MG63 (cell line): ENCODE data around the gene RCN2. TPM values are rescaled to one million over a fixed set of nuclear protein-coding genes. Genes with fewer than 3 reads are reported as not detected.

Experiments
- DNase-seq: peaks from one replicate; pipeline ENCODE4 v3.0.0-alpha.2; 2020
- H3K27me3 ChIP-seq: fragments of 250-450 bp; sonication (Bioruptor Pico); 2 replicates; pipeline ENCODE4 v1.5.1; 2020; ENCODE audit warnings: mild to moderate bottlenecking, moderate library complexity
- H3K36me3 ChIP-seq: fragments of 250-450 bp; sonication (Bioruptor Pico); 2 replicates; pipeline ENCODE4 v1.5.1; 2020; ENCODE audit warnings: mild to moderate bottlenecking, moderate library complexity
- H3K4me3 ChIP-seq: fragments of 250-450 bp; sonication (Bioruptor Pico); 2 replicates; pipeline ENCODE4 v1.5.1; 2020; ENCODE audit warnings: mild to moderate bottlenecking, moderate library complexity
- H3K9me3 ChIP-seq: fragments of 250-450 bp; sonication (Bioruptor Pico); 2 replicates; pipeline ENCODE4 v1.5.1; 2020; ENCODE audit warnings: mild to moderate bottlenecking, moderate library complexity
- total RNA-seq: library from RNA; depleted of rRNA; stranded (reverse); fragments of >200 nt; shearing (Covaris generic); gene quantifications from 2 replicates; pipeline ENCODE4 v1.2.3, GENCODE V29; 2014; ENCODE audit warnings: low replicate concordance; rRNA removed

RCN2 gene
- total RNA-seq, 1 experiment from 2014 or later = 141 TPM

- Histone ChIP-seq H3K36me3 (no peaks in the 10 kb centered on the region), H3K9me3 (no peaks in the 10 kb centered on the region), H3K4me3 (no peak overlapping the region), H3K27me3 (no peaks in the 10 kb centered on the region)
- no peak for DNase-seq
Measured at GRCh38 chr15:76996076-76996525, 64.6 kb downstream of the RCN2 start.

GRCh38 chr15:76996526-76997401 lies 65.2 kb downstream of the RCN2 start:
- peak; percentile 86 for DNase-seq
- no peaks in the 10 kb centered on the region for H3K27me3 ChIP-seq
- H3K36me3 ChIP-seq = no peaks in the 10 kb centered on the region
- H3K9me3 ChIP-seq = no peaks in the 10 kb centered on the region
- H3K4me3 ChIP-seq = no peak overlapping the region

DNA sequence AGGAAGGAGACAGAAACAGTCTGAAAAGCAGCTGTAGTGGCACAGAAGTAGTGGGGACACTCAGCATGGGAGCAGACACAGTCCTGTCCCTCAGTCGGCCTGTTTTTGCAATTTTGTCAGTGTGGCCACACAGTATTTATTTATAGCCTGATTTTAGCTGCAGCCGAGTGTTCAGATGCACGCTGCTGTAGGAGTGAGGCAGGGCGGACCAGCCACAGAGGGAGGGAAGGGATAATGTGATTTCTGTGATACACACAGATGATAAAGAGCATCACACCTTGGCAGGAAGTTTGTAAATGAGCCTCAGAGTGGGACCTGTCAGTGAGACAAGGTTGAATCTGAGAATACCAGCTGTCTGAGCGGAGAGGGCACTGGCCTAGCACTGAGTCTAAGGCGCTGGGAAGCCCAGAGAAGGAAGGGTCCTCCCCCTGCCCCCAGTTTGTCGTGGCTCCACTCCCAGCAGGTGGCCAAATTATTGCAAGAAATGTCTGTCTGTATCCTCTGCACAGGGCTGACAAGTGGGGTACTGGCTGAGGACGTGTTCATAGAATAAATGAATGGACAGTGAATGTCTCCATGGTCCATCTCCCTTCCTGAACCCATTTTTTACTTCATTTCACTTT lies 67.2 kb downstream of the RCN2 start:
- H3K36me3 ChIP-seq = no peaks in the 10 kb centered on the region
- H3K27me3 ChIP-seq = no peaks in the 10 kb centered on the region
- no peaks in the 10 kb centered on the region for H3K9me3 ChIP-seq
- no peak for DNase-seq
- H3K4me3 ChIP-seq = no peak overlapping the region

- Histone ChIP-seq H3K4me3 (no peak overlapping the region), H3K36me3 (no peaks in the 10 kb centered on the region), H3K9me3 (no peaks in the 10 kb centered on the region), H3K27me3 (no peaks in the 10 kb centered on the region)
- DNase-seq = no peak
Measured at GRCh38 chr15:76999996-77000395, 68.4 kb downstream of the RCN2 start.

DNA sequence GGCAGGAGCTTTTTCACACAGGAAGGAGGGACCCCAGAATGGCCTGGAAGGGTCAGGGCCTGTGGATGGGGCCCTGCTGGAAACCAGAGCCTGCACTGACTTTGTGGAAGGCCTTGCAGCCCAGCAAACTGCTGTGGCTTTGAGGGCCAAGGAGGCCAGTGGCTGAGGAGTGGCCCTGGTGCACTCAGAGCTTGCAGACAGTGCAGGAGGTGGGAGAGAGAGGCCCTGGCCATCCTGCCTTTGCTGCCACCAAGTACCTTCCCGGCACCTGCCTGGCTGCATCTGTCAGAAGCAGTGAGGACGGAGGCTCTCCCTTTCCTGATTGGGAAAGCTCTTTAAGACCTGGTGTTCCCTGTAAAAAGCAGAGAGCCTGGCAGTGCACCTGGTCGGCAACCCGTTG lies 69.8 kb downstream of the RCN2 start:
- no peaks in the 10 kb centered on the region for H3K9me3 ChIP-seq
- H3K36me3 ChIP-seq = no peaks in the 10 kb centered on the region
- no peaks in the 10 kb centered on the region for H3K27me3 ChIP-seq
- no peak for DNase-seq
- no peak overlapping the region for H3K4me3 ChIP-seq

DNA sequence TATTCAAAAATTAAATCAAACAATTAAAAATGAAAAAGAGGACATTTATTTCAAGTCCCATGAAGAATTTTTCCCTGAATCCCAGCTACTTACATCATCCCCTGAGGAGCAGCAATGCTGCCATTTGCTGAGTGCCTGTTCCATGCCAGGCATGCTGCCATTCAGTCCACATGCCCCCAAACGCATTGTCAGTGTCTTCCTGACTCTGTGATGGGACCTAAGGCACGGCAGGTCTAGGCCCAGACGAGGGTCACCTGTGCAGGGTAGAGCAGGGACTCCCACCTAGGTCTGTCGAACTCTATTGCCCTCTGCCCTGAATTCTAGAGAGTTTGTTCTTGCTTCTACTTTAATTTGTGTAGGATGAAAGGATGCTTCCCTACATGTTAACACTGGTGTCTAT lies 70.4 kb downstream of the RCN2 start:
- H3K4me3 ChIP-seq = no peak overlapping the region
- H3K9me3 ChIP-seq = no peaks in the 10 kb centered on the region
- no peaks in the 10 kb centered on the region for H3K36me3 ChIP-seq
- no peak for DNase-seq
- no peaks in the 10 kb centered on the region for H3K27me3 ChIP-seq

- no peak for DNase-seq
- H3K36me3 ChIP-seq = no peaks in the 10 kb centered on the region
- H3K4me3 ChIP-seq = no peak overlapping the region
- H3K9me3 ChIP-seq = no peaks in the 10 kb centered on the region
- H3K27me3 ChIP-seq = no peaks in the 10 kb centered on the region
Measured at GRCh38 chr15:77002436-77002835, 70.9 kb downstream of the RCN2 start.

DNA sequence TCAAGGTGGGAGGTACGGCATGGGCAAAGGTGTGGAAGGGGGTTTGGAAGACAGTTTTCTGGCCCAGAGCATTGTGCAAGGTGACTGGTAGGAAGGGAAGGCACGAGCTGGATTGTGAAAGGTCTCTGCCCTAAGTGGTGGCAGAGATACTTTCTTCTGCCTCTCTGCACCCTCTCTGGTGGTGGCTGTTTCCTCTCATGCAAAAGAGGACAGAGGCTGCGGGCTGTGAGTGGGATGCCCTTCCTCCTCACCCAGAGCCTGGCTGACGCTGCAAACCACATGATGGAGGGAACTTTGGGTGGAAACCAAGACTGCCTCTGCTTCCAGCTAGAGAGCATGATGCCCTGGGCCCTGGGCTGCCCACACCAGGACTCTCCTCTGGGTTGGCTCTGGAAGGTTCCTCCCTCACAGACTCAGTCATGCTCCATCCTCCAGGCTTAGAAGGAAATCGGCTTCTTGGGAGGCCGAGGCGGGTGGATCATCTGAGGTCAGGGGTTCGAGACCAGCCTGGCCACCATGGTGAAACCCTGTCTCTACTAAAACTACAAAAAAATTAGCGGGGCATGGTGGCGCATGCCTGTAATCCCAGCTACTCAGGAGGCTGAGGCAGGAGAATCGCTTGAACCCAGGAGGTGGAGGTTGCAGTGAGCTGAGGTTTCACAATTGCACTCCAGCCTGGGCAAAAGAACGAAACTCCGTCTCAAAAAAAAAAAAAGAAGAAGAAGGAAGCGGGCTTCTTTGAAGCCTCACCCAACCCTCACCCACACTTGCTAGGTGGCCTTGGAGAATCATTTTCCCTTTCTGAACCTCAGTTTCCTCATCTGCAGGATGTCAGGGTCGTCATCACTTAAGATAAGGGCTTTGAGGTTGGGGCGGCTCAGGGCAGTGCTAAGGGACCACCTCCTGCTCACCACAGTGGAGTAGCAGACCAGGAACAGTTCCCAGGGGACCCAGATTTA lies 71.7 kb downstream of the RCN2 start:
- Histone ChIP-seq H3K27me3 (no peaks in the 10 kb centered on the region), H3K9me3 (no peaks in the 10 kb centered on the region), H3K4me3 (no peak overlapping the region), H3K36me3 (no peaks in the 10 kb centered on the region)
- no peak for DNase-seq

Other genes with a start within 250 kb of the RCN2 start
- gene SCAPER, start 26.4 kb upstream of the RCN2 start, total RNA-seq = 16.0 and 17.0 TPM in 2 replicates
- not detected in 2 replicates for gene PSTPIP1, start 63.4 kb downstream of the RCN2 start, total RNA-seq
- 239 and 258 TPM in 2 replicates for gene TSPAN3, start 139.4 kb downstream of the RCN2 start, total RNA-seq